Fibroblast of the aortic adventitia (primary cell): Measurements from ENCODE around the gene ZNF275. TPM values are rescaled to one million over a fixed set of nuclear protein-coding genes. Genes with fewer than 3 reads are reported as not detected.

ENCODE experiments used
- DNase-seq: peaks from one replicate; pipeline ENCODE4 v3.0.0-alpha.2; 2010; ENCODE audit warnings: low read depth
- H3K4me3 ChIP-seq: 2 replicates; pipeline ENCODE4 v1.5.1; 2011; ENCODE audit warnings: low read depth, mild to moderate bottlenecking, control low read depth, low read length, moderate library complexity
- total RNA-seq: library from RNA; depleted of rRNA; stranded (reverse); fragments of >200 nt; gene quantifications from 2 replicates; pipeline ENCODE4 v1.2.3, GENCODE V29; 2012; ENCODE audit warnings: low replicate concordance
- TF ChIP-seq, protein P1 (sequence below): IDR thresholded peaks from 2 replicates; pipeline ENCODE4 v1.5.1; 2011; ENCODE audit warnings: mild to moderate bottlenecking, low read length, control low read depth, inconsistent platforms; ENCODE audit not compliant: insufficient read depth

Gene ZNF275
- total RNA-seq, 1 donor: 10.1 TPM

DNA sequence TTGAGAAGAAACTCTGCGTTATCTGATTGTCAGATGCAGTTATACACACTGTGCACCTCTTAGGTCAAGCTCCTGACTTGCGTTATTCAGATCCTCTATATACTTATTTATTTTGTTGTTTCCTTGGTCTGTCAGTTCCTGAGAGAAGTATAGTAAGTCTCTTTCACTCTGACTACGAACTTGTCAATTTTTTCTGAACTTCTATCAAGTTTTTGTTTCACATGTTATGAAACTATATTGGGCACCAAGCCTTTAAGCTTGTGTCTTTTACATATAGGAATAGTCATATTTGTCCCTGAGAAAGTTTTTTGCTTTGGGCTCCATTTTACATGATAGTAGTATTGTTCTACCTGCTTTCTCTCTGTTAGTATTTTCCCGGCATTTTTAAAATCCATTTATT is 31.7 kb downstream of the ZNF275 start:
- DNase-seq: no peak
- H3K4me3 ChIP-seq: no peak overlapping the region
- TF ChIP-seq, protein P1, sequence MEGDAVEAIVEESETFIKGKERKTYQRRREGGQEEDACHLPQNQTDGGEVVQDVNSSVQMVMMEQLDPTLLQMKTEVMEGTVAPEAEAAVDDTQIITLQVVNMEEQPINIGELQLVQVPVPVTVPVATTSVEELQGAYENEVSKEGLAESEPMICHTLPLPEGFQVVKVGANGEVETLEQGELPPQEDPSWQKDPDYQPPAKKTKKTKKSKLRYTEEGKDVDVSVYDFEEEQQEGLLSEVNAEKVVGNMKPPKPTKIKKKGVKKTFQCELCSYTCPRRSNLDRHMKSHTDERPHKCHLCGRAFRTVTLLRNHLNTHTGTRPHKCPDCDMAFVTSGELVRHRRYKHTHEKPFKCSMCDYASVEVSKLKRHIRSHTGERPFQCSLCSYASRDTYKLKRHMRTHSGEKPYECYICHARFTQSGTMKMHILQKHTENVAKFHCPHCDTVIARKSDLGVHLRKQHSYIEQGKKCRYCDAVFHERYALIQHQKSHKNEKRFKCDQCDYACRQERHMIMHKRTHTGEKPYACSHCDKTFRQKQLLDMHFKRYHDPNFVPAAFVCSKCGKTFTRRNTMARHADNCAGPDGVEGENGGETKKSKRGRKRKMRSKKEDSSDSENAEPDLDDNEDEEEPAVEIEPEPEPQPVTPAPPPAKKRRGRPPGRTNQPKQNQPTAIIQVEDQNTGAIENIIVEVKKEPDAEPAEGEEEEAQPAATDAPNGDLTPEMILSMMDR: no peak

DNA sequence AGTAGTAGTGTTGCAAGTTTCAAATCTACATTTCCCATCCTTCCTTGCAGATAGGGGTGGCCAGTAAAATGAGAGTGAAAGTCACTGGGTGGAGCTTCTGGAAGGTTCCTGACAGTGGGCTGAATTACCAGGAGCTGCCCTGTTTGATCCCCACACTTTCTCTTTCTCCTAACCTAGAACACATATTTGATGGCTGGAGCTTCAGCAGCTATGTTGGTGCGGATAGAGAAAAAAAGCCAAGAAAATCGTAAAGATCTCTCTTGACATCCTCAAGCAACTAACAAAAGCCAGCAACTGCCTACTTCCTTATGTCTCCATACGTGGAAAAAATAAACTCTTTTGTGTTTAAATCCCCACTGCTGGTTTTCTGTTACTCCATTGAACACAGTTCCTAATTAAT is 32.2 kb downstream of the ZNF275 start:
- H3K4me3 ChIP-seq: no peak overlapping the region
- no peak for DNase-seq
- TF ChIP-seq, protein P1: no peak

DNA sequence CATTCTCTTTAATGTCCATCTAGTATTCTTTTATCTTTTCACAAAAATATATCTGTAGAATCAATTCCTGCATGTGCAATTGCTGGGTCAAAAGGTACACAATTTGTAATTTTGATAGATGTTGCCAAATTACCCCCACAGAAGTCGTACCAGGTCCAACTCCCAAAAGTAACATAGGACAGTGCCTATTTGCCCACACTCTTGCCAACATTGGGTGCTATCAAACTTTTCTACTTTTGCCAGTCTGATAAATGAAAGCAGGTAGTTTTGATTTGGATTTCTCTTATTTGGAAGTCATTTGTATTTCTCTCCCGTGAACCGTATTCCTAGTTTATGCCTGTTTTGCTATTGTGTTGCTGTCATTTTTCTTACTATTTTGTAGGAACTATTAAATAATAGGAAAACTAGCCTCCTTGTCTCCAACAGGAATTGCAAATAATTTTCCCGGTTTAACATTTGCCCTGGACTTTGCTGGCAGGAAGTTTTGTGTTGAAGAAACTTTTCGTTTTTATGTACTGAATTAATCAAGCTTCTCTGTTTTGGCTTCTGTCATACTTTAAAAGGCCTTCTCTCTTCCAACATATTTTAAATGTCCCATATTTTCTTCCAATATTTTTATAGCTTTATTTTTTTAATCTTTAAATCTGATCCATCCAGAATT is 33.1 kb downstream of the ZNF275 start:
- no peak for DNase-seq
- TF ChIP-seq, protein P1: no peak
- H3K4me3 ChIP-seq: no peak overlapping the region

DNA sequence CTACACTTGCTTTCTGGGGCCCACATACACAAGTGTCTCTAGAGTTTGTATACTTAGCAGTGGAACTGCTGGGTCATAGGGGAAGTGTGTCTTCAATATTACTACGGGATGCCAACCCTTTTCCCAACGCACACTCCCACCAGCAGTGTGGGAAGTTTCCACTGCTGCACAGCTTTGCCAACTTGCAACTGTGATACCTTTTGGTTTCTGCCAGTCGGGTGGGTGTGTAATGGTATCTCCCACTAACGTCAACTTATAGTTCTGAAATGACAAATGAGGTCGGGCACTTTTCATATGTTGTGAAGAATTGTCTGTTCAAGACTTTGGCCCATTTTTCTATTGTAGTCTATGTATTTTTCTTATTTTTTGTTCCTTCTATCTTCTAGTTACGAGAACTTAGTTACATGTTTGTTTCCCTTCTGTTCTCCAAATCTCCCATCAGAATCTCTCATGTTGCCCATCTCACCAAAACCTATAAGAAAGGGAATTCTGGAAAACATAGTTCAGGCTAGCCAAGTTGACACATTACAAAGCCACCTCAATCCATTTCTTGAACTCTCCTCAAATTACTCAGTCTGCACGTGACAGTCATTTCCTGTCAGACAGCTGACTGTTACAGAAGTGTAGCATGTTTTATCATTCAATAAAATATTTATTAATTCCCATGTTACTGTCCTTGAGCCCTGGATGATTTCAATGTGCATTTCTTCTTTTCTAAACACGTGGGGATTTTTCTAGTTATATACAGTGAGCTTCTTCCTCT is 36.5 kb downstream of the ZNF275 start:
- DNase-seq: no peak
- TF ChIP-seq, protein P1: no peak
- H3K4me3 ChIP-seq: no peak overlapping the region

DNA sequence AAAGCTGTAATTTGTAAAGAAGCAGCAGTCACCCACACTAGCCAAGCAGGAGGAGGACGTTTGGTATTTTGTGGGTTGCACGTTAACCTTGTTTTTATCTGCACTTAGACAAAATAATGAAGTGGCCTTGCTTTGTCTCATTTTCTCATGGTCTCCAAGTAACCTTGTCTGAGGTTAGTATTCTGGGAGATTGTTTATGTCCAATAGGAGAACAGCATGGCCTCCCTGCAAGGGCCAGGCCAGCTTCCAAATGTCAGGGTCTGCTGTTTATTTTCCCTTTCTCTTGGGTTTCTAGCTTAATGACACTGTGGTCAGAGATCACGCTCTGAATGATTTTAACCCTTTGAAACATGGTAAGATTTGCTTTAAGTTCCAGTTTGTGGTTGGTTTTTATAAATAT is 37.3 kb downstream of the ZNF275 start:
- no peak for DNase-seq
- no peak overlapping the region for H3K4me3 ChIP-seq

DNA sequence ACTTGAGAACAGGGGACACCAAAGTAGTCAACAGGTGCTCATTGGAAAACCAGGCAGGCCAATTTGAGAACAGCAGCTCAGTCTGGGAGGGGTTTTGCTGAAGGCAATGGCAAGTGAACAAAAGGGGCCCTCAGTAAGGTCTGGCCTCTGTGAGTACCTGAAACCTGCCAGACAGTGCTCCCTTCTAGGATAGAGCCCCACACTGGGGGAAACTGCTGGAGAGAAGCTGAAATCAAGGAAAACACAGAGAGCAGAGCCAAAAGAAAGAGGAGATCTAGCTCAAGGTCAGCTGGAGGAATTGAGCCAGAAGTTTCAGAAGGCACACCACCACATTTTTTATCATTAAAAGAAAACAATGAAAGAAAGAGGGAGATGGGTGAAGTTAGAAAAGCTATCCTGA is 39.0 kb downstream of the ZNF275 start:
- no peak for DNase-seq
- TF ChIP-seq, protein P1: no peak

More for the DNA sequence above, 37.3 kb downstream of the ZNF275 start:
- TF ChIP-seq, protein P1: no peak

More for the DNA sequence above, 39.0 kb downstream of the ZNF275 start:
- no peak overlapping the region for H3K4me3 ChIP-seq
